HG03045 (cell line): ENCODE data around the gene FAM124A.
A peak's percentile ranks its signal among the peaks of the same experiment; 100 is the strongest.

Experiments
- ATAC-seq: cut with Tn5 transposase; IDR thresholded peaks from one replicate; pipeline ENCODE4 v1.9.1; 2021; ENCODE audit warnings: mild to moderate bottlenecking, moderate library complexity; ENCODE audit not compliant: unreplicated experiment

Gene FAM124A

GRCh38 chr13:51303063-51303552, 80.9 kb downstream of the FAM124A start:
- no peak for ATAC-seq

GRCh38 chr13:51303882-51304281, 81.7 kb downstream of the FAM124A start:
- ATAC-seq, result no peak

DNA sequence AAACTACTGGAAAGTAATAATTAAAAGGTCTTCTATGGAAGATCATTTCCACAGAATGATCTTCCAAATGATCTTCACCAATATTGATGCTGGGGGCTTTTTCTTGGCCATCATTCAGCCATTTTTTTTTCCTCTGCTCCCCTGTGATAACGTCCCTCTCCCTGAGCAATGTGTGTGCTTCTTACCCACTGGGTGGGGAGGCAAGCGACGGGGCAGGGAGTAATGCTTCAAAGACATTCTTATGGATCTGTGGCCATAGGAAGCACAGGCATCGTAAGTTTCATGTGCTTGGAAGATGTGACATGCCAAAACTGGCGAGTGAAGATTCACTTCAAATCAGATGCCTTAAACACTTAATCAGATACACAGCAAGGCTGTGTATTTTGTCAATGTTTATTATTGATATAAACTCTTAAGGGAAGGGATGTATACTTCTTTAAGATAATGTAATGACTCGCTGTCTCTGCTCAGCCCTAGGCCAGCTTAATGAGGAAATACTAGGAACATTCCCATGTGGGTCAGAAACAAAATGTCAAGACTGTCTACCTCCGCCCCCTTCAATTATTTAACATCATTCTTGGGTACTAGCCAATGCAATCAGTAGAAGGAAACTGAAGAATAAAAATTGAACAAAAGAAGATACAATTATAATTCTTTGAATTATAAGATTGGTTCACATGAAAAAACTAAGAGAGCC, 83.2 kb downstream of the FAM124A start:
- ATAC-seq, result no peak

- no peak for ATAC-seq
These were observed 86.6 kb downstream of the FAM124A start for GRCh38 chr13:51308781-51309180.

GRCh38 chr13:51311231-51311630, 89.0 kb downstream of the FAM124A start:
- no peak for ATAC-seq

GRCh38 chr13:51311957-51312520, 89.8 kb downstream of the FAM124A start:
- ATAC-seq, result no peak

DNA sequence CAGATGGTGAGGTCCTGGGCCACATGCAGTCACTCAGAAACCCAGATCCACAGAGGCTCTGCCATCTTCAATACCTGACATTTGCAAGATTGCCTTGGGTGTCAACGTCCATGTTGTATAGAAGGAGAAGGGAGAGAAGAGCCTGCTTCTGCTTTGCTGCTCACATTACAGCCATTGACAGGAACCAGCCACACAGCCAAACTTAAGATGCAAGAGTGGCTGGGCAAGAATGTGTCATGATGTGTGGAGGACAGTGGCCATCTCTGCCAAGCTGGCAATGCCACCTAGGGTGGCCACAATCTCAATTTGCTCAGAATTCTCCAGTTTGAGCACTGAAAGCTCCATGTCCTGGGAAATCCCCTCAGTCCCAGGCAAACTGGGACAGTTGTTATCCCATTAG, 91.4 kb downstream of the FAM124A start:
- ATAC-seq, result no peak

GRCh38 chr13:51317262-51317661, 95.1 kb downstream of the FAM124A start:
- ATAC-seq, result no peak

GRCh38 chr13:51318015-51318414, 95.8 kb downstream of the FAM124A start:
- no peak for ATAC-seq

DNA sequence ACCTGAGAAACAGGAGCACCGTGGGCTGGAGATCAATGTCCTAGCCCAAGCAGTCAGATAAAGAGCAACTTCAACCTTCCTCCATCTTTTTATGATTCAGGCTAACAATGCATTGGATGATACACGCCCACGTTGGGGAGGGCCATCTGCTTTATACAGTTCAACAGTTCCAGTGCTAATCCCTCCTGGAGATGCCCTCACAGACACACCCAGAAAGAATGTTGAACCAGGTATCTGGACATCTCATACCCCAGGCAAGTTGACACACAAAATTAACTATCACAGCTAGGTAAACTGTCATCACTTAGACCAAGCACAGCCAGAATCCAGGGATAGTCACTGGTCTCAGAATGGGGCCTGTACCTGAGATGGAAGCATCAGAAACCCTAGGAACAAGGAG, 96.7 kb downstream of the FAM124A start:
- no peak for ATAC-seq

DNA sequence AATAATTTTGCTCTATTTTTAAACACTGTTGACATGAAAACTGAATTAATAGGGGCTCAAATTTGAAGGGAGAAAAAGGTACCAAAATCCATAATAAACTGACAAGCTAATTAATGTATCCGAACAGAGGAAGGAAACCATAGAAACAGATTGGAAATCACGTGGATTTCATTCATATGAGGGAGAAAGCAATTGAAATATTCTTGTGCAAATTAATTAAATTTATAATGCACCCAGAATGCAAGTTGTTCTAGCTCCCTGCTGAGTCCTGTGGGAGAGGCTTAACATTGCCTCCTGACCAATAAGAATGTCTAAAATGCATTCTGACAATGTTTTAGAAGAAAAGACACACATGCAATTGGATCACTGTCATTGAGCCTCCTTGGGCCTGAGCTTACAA, 99.6 kb downstream of the FAM124A start:
- ATAC-seq, result no peak

DNA sequence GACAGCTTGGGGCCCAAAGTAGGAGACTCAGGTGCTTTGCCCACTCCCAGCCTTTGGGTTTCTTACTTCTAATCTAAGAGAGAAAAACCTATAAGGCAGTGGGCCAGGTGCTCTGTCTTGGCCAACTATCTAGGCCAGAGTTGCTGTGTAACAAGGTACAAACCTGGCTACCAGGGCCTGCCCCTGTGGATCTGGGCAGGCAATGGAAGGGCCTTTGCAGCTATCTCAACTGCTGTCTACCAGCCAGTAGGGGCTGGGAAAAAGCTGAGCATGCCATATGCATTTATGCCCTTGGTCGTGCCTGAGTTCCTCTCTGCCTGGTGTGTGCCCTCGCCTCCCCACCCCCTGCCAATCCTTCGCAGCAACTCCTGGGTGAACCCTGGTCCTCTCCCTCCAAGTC, 100.6 kb downstream of the FAM124A start:
- ATAC-seq, result no peak

DNA sequence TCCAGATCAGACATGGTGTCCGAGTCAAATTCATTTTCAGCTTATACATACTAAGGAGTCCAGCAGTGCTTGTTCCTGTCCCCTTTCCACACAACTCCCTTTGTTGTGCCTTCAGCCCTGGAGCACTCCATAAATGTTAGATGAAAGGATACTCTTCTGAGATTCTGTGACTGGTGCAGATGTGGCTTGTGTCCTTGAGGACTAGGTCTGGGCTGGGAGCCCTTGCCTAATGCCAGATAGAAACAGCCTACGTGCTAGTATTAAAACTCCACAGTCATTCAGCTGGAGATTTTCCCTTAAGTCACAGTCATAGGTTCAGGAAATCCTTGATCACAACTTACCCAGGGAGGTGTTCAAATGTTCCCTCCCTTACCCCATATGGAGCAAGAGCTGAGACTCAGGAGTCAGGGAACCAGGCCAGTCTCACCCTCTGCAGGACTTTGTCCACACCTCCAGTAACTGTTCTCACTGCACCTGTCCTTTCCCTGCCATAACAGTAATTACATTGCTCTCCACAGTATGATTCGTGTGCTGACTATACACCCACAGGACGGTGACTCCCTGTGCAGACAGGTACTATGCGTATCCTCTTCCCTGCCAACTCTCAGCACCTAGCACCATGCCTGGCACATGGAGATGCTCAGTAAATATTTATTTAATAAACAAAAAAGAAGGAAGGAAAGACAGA, 101.8 kb downstream of the FAM124A start:
- ATAC-seq, result no peak

DNA sequence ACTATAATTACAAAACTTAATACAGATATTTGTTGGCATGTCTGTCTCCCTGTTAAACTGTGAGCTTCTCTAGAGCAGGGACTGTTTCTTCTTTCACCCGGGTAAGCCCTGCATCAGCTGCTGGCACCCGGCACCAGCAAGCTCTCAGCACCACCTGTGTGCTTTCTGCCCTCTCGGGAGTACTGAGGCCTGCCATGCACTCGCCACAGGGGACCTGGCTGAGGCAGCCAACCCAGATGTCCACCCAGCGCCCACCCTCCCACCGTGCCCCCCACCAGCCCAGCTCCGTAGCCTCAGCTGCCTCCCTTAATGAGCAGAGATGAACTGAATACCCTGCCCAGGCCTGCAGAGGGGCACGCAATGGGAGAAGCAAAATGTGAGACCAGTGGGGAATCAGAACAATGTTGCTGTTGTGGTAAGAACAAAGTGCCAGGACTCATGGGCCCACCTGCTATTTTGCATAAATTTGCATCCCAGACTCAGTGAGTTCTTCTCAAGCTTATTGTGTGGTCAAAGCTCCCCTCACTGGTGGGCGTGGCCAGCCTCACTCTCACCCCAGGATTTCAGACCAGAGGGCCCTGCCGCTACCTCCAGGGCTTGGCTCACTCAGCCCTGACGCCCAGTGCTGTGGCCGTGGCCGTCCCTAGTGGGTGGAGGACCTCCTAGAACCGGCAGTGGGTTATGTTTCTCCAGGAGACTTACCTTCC, 102.7 kb downstream of the FAM124A start:
- ATAC-seq, result peak; percentile 60

- no peak for ATAC-seq
These were observed 103.6 kb downstream of the FAM124A start for GRCh38 chr13:51325837-51326236.

GRCh38 chr13:51326777-51327176, 104.6 kb downstream of the FAM124A start:
- ATAC-seq, result no peak

DNA sequence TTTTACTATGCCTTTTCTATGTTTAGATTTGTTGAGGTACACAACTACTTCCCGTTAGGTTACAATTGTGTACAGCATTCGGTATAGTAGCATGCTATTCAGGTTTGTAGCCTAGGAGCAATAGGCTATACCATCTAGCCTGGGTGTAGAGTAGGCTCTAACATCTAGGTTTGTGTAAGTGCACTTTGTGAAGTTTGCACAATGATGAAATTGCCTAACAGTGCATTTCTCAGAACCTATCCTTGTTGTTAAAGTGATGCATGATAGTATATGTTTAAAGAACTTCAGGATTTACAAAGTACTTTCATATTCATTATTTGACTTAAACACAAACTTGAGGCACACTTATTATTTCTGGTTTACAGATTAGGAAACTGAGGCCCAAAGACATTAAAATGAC, 105.8 kb downstream of the FAM124A start:
- ATAC-seq, result no peak

DNA sequence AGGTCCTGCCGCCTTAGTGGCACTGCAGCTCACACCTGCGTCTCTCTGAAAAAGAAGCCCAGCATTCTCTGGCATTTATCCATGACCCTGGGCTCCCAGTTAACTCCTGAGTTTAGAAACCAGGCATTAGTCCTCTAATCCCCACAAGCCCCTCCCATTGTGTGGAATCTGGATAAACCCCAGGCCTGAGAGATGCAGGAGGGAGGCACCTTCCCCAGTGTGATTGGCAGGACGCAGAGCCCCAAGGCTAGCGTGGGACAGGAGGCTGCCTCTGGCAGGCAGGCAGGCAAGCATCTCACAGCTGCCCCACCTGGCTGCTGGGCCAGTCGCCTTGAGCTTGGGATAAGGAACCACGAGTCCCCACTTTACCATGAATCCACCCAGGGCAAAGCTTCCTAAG, 106.3 kb downstream of the FAM124A start:
- no peak for ATAC-seq

- ATAC-seq, result no peak
These were observed 107.4 kb downstream of the FAM124A start for GRCh38 chr13:51329606-51330005.

- ATAC-seq, result peak; percentile 37
These were observed 108.6 kb downstream of the FAM124A start for GRCh38 chr13:51330791-51331190.

DNA sequence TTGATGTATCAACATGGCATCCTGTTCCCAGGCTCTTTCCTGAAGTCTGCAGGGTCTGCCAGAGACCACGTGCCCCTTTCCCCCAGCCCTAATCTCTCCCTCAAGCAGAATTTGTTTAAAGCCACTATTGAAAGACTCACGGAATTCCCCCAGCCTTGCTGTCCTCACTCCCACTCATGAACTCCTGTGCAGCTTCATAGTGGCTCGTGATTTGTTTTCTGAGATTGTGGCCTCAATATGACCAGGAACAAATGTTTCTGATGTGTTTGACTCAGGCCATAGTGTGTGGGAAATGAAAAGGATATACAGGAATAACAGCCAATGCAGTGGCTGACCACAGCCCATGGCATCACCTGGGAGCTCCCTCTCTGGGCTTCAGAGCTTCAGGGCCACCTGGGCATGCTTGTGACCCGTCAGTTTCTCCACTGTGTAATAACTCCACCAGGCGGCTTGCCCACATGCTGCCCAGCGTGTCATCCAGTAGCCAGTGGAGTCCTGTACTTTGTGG, 109.2 kb downstream of the FAM124A start:
- peak; percentile 71 for ATAC-seq
